HG03135 (cell line): ENCODE data around the gene LGALS9.

Experiments used
- ATAC-seq: cut with Tn5 transposase; IDR thresholded peaks from one replicate; pipeline ENCODE4 v1.9.1; 2021; ENCODE audit warnings: mild to moderate bottlenecking, moderate library complexity; ENCODE audit not compliant: unreplicated experiment

LGALS9 gene

DNA sequence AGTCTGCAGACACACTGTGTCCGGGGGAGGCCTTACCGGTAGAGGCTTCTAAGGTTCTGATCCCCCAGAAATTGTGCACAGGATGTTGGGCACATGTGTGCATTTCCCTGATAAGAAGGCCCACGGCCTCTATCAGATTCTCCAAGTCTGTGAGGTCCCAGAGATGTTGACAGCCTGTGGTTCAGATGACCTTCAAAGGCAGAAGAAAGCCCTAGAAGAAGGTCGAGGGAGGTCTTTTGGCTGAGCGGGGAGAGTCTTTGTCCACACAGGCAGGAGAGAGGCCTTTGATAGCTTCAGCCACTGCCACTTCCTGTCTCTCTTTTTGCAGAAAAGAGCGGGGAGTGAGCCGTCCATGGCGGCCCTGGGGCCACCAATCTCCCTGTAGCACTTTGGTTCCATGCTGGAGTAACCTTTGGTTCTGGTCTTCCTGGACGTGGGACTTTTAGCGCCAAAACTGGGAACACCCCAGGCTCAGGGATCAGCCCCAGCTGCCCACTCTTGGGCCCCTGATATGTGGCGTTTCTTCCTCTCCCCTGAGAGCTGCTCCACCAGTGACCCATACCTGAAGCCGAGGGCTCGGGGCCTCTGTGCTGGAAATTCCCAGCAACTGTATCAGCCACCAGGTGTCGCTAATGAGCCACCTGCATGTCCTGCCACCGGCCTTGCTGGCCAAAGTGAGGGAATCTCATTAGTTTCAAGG is 28.1 kb upstream of the LGALS9 start:
- ATAC-seq = no peak

DNA sequence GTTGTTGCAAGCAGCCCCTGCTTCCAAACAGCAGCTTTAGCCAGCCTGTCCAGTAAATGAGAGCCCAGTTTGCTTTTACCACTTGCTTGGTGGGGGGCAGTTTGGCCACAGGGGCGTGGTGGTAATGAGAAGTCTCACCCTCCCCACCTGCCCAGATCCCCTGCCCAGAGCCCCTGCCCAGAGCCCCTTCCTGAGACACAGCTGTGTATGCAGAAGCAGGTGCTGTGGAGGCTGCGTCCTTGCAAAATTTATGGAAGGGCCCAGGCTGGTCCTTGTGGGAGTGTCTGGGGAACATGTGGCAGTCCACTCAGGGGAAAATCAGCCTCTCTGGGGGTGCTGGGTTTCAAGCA is 27.6 kb upstream of the LGALS9 start:
- ATAC-seq = no peak

DNA sequence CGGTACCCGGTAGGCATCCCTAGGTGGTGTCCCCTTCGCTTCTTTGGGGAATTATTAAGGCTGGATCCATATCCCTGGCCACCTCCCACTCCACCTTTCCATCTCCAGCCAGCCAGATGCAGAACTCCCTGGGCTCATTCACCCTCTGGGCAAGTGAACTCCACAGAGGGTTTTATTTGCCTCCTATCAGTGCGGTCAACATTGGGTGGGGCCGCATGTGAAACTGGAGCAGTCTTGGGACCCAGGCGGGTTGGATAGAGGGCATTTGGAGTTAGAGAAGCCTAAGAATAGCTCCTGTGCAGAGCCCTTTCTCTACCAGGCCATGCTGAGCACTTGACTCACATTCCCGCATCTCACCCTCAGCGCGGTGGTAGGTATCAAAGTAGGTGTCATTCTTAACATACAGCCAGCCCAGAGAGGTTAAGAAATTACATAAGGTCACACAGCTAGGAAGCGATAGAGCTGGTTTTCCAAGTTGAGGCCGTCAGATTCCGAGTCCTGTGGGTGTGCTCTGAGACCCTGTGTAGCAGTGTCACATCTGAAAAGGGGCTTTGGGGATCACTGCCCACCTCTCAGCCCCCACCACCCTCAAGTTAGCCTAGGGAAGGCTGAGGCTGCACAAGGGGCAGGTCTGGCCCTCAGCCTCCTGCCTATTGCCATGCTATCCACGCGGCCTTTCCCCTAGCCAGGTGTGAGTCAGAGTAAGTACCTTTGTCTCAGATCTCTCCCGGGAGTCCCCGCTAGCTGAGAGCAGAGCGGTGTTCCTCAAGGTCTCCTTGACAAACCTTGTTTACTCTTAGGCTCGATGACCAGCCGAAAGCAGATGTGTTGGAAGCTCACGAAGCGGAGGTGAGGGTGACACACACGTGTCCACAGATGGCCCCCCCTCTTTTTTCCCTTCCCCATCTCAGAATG is 26.9 kb upstream of the LGALS9 start:
- ATAC-seq = no peak

DNA sequence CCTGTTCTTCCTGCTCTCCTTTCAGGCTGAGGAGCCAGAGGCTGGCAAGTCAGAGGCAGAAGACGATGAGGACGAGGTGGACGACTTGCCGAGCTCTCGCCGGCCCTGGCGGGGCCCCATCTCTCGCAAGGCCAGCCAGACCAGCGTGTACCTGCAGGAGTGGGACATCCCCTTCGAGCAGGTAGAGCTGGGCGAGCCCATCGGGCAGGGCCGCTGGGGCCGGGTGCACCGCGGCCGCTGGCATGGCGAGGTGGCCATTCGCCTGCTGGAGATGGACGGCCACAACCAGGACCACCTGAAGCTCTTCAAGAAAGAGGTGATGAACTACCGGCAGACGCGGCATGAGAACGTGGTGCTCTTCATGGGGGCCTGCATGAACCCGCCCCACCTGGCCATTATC is 25.6 kb upstream of the LGALS9 start:
- no peak for ATAC-seq

DNA sequence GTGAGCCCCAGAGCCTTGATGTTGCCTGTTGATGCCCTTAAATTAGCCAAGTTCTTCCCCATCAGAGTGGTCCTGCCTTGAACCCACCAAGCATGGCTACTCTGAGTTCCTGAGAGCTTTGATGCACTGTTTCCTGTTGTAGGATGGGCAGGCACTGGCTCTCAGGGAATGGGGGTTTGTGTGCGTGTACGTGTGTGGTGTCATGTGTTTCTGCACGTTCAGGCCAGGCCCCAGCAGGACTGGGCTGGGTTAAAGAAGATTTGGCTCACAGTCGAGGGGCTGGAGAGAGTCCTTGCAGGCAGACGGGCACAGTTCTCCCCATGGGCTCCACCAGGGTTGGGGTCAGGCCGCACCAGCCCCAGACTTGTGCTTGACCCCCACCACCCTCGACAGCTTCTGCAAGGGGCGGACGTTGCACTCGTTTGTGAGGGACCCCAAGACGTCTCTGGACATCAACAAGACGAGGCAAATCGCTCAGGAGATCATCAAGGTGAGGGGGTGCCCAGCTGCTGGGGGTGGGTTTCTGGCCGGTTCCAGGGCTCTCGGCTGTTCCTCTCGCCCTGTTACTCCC is 23.4 kb upstream of the LGALS9 start:
- no peak for ATAC-seq

DNA sequence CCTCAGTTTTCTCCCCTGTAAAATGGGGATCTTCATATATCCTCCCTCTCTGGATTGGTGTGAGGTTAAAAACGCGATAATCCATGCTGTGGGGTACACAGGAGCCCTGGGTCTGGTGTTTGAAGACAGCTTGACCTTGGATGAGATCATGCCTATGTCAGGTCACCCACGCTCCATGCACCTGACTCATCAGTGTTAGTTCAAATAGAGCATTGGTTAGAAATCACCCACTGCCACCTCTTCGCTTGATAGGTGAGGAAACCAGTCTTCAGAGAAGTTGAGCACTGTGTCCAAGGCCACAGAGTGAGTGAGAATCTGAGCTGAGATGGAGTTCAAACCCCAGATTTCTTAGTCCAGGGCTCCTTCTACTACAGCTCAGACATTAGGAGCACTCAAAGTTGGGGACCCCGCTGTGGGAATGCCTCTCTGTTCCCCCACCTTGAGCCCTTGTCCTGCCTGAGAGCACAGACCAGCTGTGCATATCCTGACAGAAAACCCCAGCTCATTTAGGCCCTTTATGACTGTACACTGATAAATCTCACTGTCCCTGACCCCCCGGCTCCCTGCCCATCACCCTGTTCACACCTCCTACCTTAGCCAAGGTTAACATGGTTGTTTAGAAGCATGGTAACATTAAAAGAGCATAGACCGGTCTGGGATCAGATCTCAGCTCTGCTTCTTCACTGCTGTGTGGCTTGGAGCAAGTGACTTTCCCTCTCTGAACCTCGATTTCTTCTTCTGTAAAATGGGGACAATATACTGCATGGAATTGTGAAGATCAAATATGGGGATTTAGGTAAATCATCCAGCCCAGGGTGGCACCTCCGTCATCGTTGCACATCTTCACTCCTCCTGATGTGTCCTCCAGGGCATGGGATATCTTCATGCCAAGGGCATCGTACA is 22.4 kb upstream of the LGALS9 start:
- ATAC-seq = no peak

DNA sequence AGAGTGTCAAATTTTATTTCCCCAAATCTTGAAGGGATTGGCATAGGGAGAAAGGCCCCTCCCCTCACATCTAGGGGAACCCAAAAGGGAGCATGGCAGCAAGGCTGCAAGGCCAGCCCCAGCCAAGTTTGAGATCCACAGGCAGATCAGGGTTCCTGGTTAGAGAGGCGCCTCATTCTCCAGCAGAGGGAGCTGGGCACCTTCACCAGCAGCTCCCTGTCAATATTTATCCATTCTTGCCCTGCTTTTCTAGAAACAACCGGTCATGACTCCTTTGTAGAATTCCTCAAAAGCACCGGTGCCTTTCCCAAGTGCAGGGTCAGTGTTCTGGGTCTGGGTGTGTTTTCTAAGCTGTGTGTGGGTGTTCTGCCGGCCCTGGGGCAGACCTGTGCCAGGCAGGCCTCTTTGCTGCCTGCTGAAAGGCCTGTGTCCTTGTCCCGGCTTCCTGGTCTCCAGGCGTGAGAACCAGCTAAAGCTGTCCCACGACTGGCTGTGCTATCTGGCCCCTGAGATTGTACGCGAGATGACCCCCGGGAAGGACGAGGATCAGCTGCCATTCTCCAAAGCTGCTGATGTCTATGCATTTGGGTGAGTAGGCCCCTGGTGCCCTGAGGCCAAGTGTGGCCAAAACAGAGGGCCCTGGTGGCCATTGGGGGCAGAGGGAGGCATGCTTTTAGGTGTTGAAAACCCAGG is 21.2 kb upstream of the LGALS9 start:
- no peak for ATAC-seq

DNA sequence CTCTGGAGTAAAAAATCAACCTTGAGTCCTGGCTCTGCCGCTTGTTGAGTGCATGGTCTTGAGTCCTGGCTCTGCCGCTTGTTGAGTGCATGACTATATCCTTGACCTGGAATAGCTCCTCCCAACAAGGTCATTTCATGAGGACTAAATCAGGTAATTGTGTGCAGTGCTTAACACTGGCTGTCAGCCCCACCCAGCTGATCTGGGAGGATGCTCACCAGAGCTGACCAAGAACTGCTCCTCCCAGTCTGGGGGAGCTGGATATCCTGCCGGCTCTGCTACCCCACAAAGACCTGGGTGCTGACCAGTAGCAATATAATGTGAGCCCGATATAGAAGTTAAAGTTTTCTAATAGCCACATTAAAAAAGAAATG is 20.7 kb upstream of the LGALS9 start:
- ATAC-seq = no peak

DNA sequence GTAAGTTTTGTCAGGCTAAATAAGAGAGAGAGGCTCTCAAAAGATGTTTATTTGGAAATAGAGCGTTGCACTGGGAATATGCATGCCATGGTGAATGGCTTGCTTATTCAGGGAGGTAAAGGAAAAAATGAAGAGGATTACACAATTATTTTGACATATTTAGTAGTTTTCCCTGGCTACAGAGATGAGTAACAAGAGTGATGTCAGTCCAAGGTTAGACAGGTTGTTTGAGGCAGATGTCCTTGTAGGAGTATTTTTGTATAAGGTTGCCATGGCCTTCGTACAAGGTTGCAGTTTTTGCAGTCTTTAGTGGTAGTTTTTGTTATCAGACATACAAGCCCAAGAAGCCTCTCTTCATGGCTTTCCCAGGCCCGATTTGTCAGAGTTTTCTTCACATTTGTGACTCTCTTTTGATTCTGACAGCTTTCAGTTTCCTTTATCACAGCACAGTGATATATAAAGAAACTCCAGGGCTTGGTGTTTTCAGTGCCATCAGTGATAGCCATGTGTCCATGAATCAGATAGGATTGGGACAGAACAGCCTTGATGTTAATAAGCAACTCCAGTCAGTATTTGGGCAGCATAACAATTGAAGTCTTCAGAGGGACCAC is 18.7 kb upstream of the LGALS9 start:
- no peak for ATAC-seq

DNA sequence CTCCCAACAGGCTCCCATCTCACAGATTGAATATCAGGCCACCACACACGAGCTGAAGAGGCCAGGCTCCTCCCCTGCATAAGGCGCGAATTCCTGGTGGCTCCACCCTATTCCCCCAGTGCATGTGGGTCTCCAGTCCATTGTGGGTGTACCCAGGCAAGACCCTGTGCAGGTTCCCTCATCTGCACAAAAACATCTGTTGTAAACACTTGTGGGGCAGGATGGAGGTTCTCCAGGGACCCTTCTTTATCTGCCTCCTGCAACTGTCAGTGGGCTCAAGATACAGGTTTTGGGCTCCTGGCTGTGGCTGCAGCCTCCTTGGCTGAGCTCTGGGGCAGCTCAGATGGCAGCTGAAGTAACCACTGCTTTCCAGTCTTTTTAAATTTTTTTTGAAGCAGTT is 17.6 kb upstream of the LGALS9 start:
- ATAC-seq = no peak

DNA sequence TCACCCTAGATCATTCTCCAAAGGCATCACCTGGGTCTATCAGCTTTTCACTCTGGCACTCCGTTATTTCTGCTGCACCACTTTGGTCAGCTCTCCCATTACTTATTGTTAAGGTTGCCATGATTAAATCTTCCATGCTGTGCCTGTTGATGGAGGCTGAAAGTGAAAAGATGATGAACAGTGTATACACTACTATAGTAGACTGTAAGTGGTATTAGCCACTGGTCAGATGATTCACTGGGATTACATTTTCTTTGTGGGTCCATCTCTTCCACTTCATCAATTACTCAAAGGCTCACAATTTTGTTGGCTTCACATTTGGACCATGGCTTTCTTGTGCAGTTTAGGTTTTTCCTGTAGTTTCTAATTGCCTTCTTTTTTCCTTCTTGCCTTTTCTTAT is 15.9 kb upstream of the LGALS9 start:
- no peak for ATAC-seq

DNA sequence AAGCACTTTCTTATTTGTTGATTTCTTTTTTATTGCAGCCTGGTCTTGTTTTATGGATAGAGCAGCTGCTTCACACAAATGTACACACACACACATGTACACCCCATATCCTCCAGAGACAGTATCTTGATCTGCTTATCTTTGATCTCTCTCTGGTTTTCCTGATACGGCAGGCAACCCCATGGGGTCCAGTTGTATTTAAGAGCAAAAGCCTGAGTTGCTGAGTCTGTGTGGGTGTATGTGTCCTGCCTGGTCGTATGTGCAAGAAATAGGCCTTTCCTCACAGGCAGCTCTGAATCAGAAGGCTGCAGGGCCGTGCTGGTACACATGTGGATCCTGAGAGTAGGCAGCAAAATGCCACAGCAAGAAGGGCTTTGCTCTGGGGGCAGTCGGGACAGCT is 14.6 kb upstream of the LGALS9 start:
- ATAC-seq = no peak

DNA sequence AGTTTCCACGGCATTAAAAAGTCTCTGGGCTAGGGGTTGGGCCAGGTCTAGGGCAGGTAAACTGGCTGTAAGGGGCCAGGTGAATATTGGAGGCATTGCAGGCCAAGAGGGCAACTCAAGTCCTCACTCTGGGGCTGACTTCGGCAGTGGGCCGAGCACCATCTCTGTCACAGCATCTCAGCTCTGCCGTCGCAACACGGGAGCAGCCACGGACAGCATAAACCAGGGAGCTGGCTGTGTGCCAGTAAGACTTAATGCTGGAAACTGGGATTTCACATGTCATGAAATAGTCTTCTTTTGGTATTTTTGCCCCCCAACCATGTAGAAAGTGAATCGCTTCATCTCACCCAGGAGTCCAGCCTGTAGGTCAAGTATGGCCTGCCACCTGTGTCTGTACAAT is 12.6 kb upstream of the LGALS9 start:
- ATAC-seq = no peak

DNA sequence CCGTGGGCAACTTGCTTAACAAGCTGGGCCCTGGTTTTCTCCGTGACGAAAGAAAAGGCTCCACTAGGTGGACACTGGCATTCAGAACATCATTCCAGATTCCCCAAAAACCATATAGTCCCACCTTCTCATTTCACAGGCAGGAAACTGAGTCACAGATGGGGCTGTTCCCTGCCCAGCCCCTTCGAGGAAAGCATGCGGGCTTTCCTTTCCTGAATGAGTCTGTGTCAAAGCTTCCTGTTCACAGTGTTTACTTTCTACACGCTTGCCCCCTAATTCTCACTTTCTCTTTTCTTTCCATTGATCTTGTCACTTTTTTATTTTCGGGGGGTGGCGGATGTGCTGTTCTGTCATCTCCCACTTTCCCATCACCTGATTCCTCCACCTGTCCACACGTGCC is 10.3 kb upstream of the LGALS9 start:
- ATAC-seq = no peak

DNA sequence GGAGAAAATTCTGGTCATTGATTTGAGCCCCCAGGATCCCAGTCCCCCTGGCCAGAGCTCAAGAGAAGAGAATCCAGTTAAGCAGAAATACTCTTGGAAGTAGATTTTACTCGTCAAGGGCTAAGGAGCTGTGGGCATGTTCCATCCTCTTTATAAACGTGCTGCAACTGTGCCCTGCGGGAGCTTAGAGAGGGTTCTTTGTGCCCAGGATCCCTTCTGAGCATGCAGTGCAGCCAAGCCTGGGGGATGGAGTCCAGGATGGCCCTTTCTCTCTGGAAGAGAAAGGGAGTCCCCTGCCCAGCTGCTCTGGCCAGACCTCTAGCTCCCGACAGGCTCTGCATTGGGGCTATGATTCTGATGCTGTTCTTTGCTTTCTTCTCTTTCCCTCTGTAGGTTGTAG is 9.5 kb upstream of the LGALS9 start:
- ATAC-seq = no peak

DNA sequence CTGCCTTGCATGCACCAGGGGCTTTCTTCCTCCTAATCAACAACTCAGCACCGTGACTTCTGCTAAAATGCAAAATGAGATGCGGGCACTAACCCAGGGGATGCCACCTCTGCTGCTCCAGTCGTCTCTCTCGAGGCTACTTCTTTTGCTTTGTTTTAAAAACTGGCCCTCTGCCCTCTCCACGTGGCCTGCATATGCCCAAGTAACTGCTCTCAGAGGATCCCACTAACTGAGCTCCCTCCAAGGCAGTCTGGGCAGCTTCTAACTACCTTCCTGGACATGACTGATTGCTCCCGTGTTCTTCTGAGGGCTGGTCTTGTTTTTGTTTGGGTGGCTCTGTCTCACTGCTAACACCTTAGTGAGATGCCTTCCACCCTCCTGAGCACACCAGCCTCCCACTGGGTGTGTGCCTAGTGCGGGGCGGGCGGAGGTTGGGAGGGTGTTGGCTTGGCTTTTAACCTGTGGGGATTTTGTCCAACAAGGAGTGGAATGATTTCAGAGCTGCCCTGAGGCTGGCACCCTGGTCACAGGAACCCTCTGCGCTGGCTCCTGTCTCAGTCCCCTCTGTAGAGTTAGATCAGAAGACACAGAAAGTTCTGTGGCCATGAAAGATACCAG is 8.9 kb upstream of the LGALS9 start:
- no peak for ATAC-seq

DNA sequence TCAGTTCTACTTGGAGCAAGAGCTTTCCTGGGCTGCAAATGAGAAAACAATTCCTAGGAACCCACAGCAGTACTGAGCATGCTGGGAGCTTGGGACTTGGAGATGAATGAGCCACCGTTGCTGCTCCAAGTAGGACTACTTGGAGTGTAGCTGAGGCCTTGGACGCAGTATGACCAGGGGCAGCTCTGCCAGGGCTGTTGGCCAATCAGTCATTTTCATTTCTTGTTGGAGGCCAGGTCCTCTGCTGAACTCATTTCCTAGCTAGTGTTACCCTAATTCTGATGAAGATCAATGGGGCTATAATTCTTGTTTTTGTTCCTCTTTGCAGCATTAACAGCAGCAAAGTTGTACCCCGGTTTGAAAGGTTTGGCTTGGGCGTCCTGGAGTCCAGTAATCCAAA is 8.0 kb upstream of the LGALS9 start:
- ATAC-seq = no peak

DNA sequence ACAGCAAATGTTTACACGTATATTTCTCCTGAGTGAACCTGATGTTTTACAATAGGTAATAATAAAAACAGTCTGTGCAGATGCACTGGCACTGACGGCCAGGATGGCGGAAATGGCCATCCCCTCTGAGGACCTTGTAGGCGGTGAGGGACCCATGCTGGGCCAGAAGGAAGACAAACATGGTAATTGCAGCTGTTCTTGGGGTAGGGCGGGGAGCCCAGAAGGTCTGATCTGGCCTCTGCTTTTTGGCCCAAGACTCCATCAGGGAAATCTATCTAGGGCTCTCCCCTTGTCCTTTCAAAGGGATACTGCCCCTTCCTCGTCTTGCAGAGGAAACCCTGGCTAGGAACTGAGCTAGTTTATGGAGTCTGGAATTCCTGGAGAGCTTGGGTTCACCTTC is 7.4 kb upstream of the LGALS9 start:
- no peak for ATAC-seq

DNA sequence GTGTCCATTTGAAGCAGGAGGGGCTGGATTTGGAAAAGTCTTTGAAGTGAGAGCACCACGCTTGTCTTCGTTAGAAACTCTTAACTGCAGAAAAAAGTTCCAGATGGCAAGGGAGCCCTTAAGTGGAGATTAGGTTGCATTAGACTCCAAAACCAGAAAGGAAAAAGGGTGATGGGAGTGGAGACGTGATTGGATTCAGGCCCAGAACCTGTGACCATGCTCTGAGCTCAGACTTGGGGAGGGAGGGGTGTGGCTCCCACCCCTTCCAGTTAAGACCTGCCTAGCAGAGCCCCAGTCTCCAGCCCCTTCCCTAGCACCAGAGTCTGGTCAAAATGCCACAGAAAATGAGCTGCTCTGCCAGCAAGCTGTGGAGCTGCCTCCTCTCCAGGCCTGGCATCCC is 6.4 kb upstream of the LGALS9 start:
- no peak for ATAC-seq

DNA sequence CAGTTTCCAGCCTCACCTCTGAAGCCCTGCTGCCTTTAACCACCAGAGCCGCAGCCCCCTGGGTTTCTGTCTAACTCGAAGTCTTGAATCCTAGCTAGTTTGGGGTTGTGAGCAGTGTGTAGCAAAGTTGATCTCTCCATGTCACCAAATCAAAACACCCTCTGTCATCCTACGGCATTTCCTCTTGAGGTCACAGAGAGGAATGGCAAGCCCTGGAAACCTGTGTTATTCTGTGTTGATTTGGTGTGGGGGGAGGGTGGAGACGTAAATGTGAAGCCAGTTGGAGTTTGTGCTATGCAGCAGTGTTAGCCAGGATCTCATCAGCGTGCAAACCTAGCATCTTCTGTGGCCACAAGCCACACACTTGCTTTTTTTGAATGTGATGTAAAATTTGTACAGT is 5.1 kb upstream of the LGALS9 start:
- ATAC-seq = no peak
